GM23338 (cell line): ENCODE measurements around the gene WNT6. TPM values are rescaled to one million over a fixed set of nuclear protein-coding genes. Genes with fewer than 3 reads are reported as not detected.

Source experiments
- ATAC-seq: fragments of 200-7000 bp; cut with Tn5 transposase; 3 replicates; pipeline ENCODE4 v1.9.1; 2020
- DNase-seq: peaks from one replicate; pipeline ENCODE4 v3.0.0-alpha.2; 2015; ENCODE audit warnings: low spot score
- H2AFZ ChIP-seq: fragments of 200-600 bp; sonication (generic); 2 replicates; pipeline ENCODE4 v1.8.0; 2016; ENCODE audit warnings: antibody characterized with exemption, mild to moderate bottlenecking, moderate library complexity
- H3F3A ChIP-seq: fragments of 200-600 bp; sonication (generic); replicated peaks from 2 replicates; pipeline ENCODE4 v1.8.0; 2017; ENCODE audit warnings: antibody characterized with exemption, mixed run types, low read depth
- H3K27ac ChIP-seq: fragments of 200-600 bp; sonication (generic); 2 replicates; pipeline ENCODE4 v1.6.1; 2016; ENCODE audit warnings: low read depth
- H3K27me3 ChIP-seq: fragments of 200-600 bp; sonication (generic); 2 replicates; pipeline ENCODE4 v1.8.0; 2016; ENCODE audit warnings: mild to moderate bottlenecking, mixed run types, moderate library complexity; ENCODE audit not compliant: insufficient read depth
- H3K36me3 ChIP-seq: fragments of 200-600 bp; sonication (generic); 2 replicates; pipeline ENCODE4 v1.8.0; 2016; ENCODE audit warnings: mild to moderate bottlenecking; ENCODE audit not compliant: insufficient read depth
- H3K4me1 ChIP-seq: fragments of 200-600 bp; sonication (generic); 2 replicates; pipeline ENCODE4 v1.8.0; 2016; ENCODE audit warnings: mild to moderate bottlenecking, moderate library complexity; ENCODE audit not compliant: insufficient read depth
- H3K4me2 ChIP-seq: fragments of 200-600 bp; sonication (generic); 2 replicates; pipeline ENCODE4 v1.7.1; 2017; ENCODE audit warnings: mixed run types
- H3K4me3 ChIP-seq: fragments of 200-600 bp; sonication (generic); 2 replicates; pipeline ENCODE4 v1.6.1; 2016; ENCODE audit warnings: mixed run types
- H3K79me2 ChIP-seq: fragments of 200-600 bp; sonication (generic); replicated peaks from 2 replicates; pipeline ENCODE4 v1.8.0; 2017; ENCODE audit warnings: mild to moderate bottlenecking; ENCODE audit not compliant: insufficient read depth
- H3K9me2 ChIP-seq: fragments of 200-600 bp; sonication (generic); 2 replicates; pipeline ENCODE4 v1.8.0; 2017; ENCODE audit not compliant: insufficient read depth
- H4K20me1 ChIP-seq: fragments of 200-600 bp; sonication (generic); replicated peaks from 2 replicates; pipeline ENCODE4 v1.8.0; 2017; ENCODE audit warnings: mild to moderate bottlenecking; ENCODE audit not compliant: insufficient read depth
- H3K27ac Mint-ChIP-seq: 2 replicates; pipeline ENCODE4 v1.8.0; 2020; ENCODE audit warnings: inconsistent platforms, mild to moderate bottlenecking, moderate library complexity, mixed read lengths
- H3K27me3 Mint-ChIP-seq: 3 replicates; pipeline ENCODE4 v1.8.0; 2022; ENCODE audit warnings: low read depth, mild to moderate bottlenecking, moderate library complexity, mixed read lengths, inconsistent platforms; ENCODE audit not compliant: insufficient read depth, poor library complexity
- H3K36me3 Mint-ChIP-seq: 3 replicates; pipeline ENCODE4 v1.8.0; 2021; ENCODE audit warnings: low read depth, mild to moderate bottlenecking, inconsistent platforms, moderate library complexity, mixed read lengths
- H3K4me1 Mint-ChIP-seq: 3 replicates; pipeline ENCODE4 v1.8.0; 2020; ENCODE audit warnings: mild to moderate bottlenecking, inconsistent platforms, mixed read lengths
- H3K4me3 Mint-ChIP-seq: 3 replicates; pipeline ENCODE4 v1.8.0; 2021; ENCODE audit warnings: moderate library complexity, mild to moderate bottlenecking, inconsistent platforms, mixed read lengths
- H3K9me3 Mint-ChIP-seq: 3 replicates; pipeline ENCODE4 v1.8.0; 2020; ENCODE audit warnings: moderate library complexity, mild to moderate bottlenecking, inconsistent platforms, mixed read lengths
- EZH2 ChIP-seq: fragments of 200-600 bp; sonication (generic); IDR thresholded peaks from one replicate; pipeline ENCODE4 v1.8.0; 2017; ENCODE audit warnings: antibody characterized with exemption, mild to moderate bottlenecking, low read depth; ENCODE audit not compliant: unreplicated experiment
- EZH2phosphoT487 ChIP-seq: fragments of 200-600 bp; sonication (generic); IDR thresholded peaks from one replicate; pipeline ENCODE4 v1.8.1; 2018; ENCODE audit warnings: antibody characterized with exemption; ENCODE audit not compliant: unreplicated experiment
- NANOG ChIP-seq: IDR thresholded peaks from 2 replicates; pipeline ENCODE4 v1.6.1; 2016; ENCODE audit warnings: antibody characterized with exemption, borderline replicate concordance
- STAT1 ChIP-seq: IDR thresholded peaks from one replicate; pipeline ENCODE4 v1.6.1; 2016; ENCODE audit warnings: antibody characterized with exemption; ENCODE audit not compliant: unreplicated experiment
- ZNF114 ChIP-seq: fragments of 250-450 bp; sonication (Bioruptor Pico); IDR thresholded peaks from 2 replicates; pipeline ENCODE4 v1.5.0; 2020; ENCODE audit warnings: mild to moderate bottlenecking, moderate library complexity
- ZNF331 ChIP-seq: fragments of 250-450 bp; sonication (Bioruptor Pico); IDR thresholded peaks from 2 replicates; pipeline ENCODE4 v1.5.0; 2020; ENCODE audit warnings: low read depth, mild to moderate bottlenecking, moderate library complexity
- polyA plus RNA-seq: library from polyadenylated mRNA; unstranded; fragments of >200 nt; fragmentation: Nextera tagmentation; extraction: Ambion mirVana; gene quantifications from 2 replicates; pipeline ENCODE4 v1.2.1, GENCODE V29; 2016
- total RNA-seq: library from RNA; depleted of rRNA; stranded (reverse); fragments of >200 nt; shearing (Covaris generic); gene quantifications from 2 replicates; pipeline ENCODE4 v1.2.3, GENCODE V29; 2014
- TF ChIP-seq, protein P1 (sequence below): fragments of 250-450 bp; sonication (Bioruptor Pico); IDR thresholded peaks from 2 replicates; pipeline ENCODE4 v1.5.0; 2020; ENCODE audit warnings: mild to moderate bottlenecking, moderate library complexity
- TF ChIP-seq, protein P2 (sequence below): IDR thresholded peaks from 2 replicates; pipeline ENCODE4 v1.6.1; 2016; ENCODE audit warnings: antibody characterized with exemption

The WNT6 gene
- total and polyA plus RNA-seq, 2 experiments from 2014 or later, result not detected

DNA sequence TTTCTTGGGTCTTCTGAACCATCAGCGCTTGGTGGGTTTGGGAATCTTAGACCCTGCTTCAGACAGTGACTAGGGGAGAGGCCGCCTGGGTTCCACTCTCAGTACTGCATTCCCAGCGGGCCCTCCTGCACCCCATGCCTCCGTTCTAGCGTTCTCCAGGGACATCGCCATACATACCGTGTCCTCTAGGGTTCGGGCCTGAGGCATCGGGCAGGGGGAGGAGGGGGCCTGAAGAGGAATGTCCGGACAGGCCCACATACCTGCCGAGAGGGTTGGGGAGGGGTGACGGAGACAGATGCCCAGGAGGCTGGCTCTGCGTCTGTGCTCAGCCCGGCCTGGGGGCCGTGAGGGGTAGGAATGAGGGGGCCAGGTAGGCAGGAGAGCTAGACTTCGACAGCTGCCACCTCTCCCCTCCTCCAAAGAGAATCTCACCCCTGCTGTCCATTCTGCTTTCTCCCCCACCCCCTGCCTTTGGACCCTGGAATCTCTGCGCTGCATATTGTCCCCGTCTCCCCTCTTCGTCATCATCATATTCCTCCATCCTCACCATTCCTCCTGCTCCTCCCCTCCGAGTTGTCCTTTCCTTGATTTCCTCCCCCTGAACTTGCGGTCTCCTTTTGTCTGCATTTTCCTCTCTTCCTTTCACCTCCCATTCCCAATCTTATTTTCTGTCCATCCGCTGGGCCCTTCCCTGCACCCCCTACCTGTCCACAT lies 13.2 kb downstream of the WNT6 start (continued):
- TF ChIP-seq, protein P1, sequence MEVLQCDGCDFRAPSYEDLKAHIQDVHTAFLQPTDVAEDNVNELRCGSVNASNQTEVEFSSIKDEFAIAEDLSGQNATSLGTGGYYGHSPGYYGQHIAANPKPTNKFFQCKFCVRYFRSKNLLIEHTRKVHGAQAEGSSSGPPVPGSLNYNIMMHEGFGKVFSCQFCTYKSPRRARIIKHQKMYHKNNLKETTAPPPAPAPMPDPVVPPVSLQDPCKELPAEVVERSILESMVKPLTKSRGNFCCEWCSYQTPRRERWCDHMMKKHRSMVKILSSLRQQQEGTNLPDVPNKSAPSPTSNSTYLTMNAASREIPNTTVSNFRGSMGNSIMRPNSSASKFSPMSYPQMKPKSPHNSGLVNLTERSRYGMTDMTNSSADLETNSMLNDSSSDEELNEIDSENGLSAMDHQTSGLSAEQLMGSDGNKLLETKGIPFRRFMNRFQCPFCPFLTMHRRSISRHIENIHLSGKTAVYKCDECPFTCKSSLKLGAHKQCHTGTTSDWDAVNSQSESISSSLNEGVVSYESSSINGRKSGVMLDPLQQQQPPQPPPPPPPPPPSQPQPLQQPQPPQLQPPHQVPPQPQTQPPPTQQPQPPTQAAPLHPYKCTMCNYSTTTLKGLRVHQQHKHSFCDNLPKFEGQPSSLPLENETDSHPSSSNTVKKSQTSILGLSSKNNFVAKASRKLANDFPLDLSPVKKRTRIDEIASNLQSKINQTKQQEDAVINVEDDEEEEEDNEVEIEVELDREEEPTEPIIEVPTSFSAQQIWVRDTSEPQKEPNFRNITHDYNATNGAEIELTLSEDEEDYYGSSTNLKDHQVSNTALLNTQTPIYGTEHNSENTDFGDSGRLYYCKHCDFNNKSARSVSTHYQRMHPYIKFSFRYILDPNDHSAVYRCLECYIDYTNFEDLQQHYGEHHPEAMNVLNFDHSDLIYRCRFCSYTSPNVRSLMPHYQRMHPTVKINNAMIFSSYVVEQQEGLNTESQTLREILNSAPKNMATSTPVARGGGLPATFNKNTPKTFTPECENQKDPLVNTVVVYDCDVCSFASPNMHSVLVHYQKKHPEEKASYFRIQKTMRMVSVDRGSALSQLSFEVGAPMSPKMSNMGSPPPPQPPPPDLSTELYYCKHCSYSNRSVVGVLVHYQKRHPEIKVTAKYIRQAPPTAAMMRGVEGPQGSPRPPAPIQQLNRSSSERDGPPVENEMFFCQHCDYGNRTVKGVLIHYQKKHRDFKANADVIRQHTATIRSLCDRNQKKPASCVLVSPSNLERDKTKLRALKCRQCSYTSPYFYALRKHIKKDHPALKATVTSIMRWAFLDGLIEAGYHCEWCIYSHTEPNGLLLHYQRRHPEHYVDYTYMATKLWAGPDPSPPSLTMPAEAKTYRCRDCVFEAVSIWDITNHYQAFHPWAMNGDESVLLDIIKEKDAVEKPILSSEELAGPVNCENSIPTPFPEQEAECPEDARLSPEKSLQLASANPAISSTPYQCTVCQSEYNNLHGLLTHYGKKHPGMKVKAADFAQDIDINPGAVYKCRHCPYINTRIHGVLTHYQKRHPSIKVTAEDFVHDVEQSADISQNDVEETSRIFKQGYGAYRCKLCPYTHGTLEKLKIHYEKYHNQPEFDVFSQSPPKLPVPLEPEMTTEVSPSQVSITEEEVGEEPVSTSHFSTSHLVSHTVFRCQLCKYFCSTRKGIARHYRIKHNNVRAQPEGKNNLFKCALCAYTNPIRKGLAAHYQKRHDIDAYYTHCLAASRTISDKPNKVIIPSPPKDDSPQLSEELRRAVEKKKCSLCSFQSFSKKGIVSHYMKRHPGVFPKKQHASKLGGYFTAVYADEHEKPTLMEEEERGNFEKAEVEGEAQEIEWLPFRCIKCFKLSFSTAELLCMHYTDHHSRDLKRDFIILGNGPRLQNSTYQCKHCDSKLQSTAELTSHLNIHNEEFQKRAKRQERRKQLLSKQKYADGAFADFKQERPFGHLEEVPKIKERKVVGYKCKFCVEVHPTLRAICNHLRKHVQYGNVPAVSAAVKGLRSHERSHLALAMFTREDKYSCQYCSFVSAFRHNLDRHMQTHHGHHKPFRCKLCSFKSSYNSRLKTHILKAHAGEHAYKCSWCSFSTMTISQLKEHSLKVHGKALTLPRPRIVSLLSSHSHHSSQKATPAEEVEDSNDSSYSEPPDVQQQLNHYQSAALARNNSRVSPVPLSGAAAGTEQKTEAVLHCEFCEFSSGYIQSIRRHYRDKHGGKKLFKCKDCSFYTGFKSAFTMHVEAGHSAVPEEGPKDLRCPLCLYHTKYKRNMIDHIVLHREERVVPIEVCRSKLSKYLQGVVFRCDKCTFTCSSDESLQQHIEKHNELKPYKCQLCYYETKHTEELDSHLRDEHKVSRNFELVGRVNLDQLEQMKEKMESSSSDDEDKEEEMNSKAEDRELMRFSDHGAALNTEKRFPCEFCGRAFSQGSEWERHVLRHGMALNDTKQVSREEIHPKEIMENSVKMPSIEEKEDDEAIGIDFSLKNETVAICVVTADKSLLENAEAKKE (CRISPR knock-in tag), result no peak

DNA sequence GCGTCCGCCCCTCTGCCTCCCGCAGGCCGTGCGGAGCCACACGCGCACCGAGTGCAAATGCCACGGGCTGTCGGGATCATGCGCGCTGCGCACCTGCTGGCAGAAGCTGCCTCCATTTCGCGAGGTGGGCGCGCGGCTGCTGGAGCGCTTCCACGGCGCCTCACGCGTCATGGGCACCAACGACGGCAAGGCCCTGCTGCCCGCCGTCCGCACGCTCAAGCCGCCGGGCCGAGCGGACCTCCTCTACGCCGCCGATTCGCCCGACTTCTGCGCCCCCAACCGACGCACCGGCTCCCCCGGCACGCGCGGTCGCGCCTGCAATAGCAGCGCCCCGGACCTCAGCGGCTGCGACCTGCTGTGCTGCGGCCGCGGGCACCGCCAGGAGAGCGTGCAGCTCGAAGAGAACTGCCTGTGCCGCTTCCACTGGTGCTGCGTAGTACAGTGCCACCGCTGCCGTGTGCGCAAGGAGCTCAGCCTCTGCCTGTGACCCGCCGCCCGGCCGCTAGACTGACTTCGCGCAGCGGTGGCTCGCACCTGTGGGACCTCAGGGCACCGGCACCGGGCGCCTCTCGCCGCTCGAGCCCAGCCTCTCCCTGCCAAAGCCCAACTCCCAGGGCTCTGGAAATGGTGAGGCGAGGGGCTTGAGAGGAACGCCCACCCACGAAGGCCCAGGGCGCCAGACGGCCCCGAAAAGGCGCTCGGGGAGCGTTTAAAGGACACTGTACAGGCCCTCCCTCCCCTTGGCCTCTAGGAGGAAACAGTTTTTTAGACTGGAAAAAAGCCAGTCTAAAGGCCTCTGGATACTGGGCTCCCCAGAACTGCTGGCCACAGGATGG lies 14.0 kb downstream of the WNT6 start:
- peak; percentile 49 for ATAC-seq

More for the DNA sequence above, 14.0 kb downstream of the WNT6 start:
- Mint-ChIP-seq H3K36me3 (no peaks in the 10 kb centered on the region; the same call in 2 of the 3 replicates), H3K9me3 (peaks cover 6% of the 10 kb centered on the region; the same call in 2 of the 3 replicates), H3K27me3 (peaks cover 100% of the 10 kb centered on the region), H3K4me3 (peak overlapping the region; percentile 43; the same call in 2 of the 3 replicates), H3K27ac (no peak overlapping the region), H3K4me1 (peaks cover 24% of the 10 kb centered on the region)
- peaks cover 14% of the 10 kb centered on the region; the same call in 1 of the 2 replicates for H3K4me1 ChIP-seq
- no peaks in the 10 kb centered on the region for H3K9me2 ChIP-seq
- H3K27me3 ChIP-seq, result peaks cover 100% of the 10 kb centered on the region
- H3K36me3 ChIP-seq, result no peaks in the 10 kb centered on the region
- peaks cover 23% of the 10 kb centered on the region for H4K20me1 ChIP-seq
- H3K4me2 ChIP-seq, result peak overlapping the region; percentile 48; the same call in 1 of the 2 replicates
- peak overlapping the region; percentile 36; the same call in 1 of the 2 replicates for H3K4me3 ChIP-seq
- H3K79me2 ChIP-seq, result no peaks in the 10 kb centered on the region
- TF ChIP-seq NANOG (no peak), ZNF114 (CRISPR knock-in tag) (no peak), EZH2 (peak; percentile 82), EZH2phosphoT487 (peak; percentile 99), STAT1 (no peak), ZNF331 (no peak)
- TF ChIP-seq, protein P2, sequence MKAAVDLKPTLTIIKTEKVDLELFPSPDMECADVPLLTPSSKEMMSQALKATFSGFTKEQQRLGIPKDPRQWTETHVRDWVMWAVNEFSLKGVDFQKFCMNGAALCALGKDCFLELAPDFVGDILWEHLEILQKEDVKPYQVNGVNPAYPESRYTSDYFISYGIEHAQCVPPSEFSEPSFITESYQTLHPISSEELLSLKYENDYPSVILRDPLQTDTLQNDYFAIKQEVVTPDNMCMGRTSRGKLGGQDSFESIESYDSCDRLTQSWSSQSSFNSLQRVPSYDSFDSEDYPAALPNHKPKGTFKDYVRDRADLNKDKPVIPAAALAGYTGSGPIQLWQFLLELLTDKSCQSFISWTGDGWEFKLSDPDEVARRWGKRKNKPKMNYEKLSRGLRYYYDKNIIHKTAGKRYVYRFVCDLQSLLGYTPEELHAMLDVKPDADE, result no peak
- H3K27ac ChIP-seq, result no peak overlapping the region
- no peak overlapping the region for H2AFZ ChIP-seq
- peak; percentile 56 for DNase-seq
- no peaks in the 10 kb centered on the region for H3F3A ChIP-seq
